Heart left ventricle (tissue), 13 donors: ENCODE measurements around the gene STK35.

Experiments used
- CTCF ChIP-seq, 12 donors: fragments of 200-600 bp; sonication (generic) in 4 of 12; IDR thresholded peaks; one replicate each; pipeline versions ENCODE4 v1.5.0 to v1.8.0; 2018 to 2022; ENCODE audit warnings: antibody characterized with exemption in 12 of 12, mild to moderate bottlenecking in 5 of 12
- POLR2A ChIP-seq, 2 donors: fragments of 450-650 bp; IDR thresholded peaks; one replicate each; pipeline ENCODE4 v1.6.1; 2017; ENCODE audit warnings: antibody characterized with exemption in 2 of 2, mild to moderate bottlenecking in 2 of 2, moderate library complexity in 2 of 2
- donor health status: ischemic (EF 13 %, LVEDD 7.1; RV severe dilation, severe dysfunction).
- donor health status: DM: no; HTN: yes; CAD: no.
- donor health status: DM: no; HTN: no; CAD: no.
- donor health status: ischemic (EF 25% LVEDD 6.9; RV normal size, moderate dysfunction).
- donor health status: ischemic (EF 25% LVEDD 5.7; RV mildly dilated, moderate dysfunction).
- donor health status: ischemic (EF 35%, LVEDD 5.7; RV mildly dilated, moderate dysfunction).
- donor health status: nonischemic (EF 11% LVEDD 7.7; RV severe dilation, severe dysfunction).
- donor health status: DM: yes; HTN: yes; CAD: no.
- donor health status: PGD.
- donor health status: ischemic (EF 29% LVEDD 5.4; RV normal size, mild dysfunction).
- donor health status: nonischemic (EF 23%, LVEDD 6.1; RV moderate dilation, normal function).

- TF ChIP-seq CTCF (IDR thresholded peaks at IDR 0.05) (peak in 3 of 12 donors; percentile 16 to 21 (median 16)), POLR2A (IDR thresholded peaks at IDR 0.05) (no peak)
These were observed 44.6 kb downstream of the STK35 start for GRCh38 chr20:2146080-2146867.
